SIG-M5 (cell line): ENCODE measurements around the gene PRRC2B.
A peak's percentile ranks its signal among the peaks of the same experiment; 100 is the strongest.

Experiments
- DNase-seq: peaks from one replicate; lab custom pipeline; 2025; lab: John Stamatoyannopoulos, UW

Gene PRRC2B

DNA sequence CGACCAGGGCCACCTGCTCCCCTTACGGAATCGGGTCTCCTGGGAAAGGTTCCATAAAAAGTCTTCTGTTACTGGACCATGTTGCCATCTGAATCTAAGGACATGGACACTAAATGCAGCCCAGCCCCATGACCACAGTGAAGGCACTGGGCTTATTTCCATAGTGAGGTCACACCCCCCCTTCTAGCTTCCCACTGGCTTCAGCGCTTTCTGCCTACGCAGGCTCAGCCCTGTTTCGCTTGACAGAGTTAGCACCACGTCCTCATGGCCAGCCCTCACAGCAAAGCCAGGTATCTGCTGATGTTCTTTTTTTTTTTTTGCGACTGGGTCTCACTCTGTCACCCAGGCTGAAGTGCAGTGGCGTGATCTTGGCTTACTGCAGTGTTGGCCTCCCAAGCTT lies 123.0 kb downstream of the PRRC2B start:
- DNase-seq, result no peak

DNA sequence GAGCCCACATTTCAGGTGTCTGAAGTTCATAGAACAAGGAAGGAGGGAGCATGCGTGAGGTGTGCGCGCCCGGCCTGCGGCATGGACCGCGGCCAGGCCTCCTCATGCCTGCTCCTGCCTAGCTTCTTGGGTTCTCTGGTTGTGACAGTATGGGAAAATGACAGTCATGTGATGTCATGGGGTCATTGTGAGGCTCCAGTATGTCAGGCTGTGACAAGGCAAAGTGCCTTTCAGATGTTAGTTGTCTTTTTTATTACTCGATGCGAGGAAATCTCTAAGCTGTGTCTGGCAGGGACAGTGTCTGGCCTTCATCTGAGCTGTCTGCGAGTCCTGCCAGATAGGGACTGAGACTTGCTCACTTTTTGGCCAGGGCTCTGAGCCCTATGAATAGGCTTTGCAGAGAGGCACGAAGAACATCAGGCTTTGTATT lies 123.9 kb downstream of the PRRC2B start:
- no peak for DNase-seq

DNA sequence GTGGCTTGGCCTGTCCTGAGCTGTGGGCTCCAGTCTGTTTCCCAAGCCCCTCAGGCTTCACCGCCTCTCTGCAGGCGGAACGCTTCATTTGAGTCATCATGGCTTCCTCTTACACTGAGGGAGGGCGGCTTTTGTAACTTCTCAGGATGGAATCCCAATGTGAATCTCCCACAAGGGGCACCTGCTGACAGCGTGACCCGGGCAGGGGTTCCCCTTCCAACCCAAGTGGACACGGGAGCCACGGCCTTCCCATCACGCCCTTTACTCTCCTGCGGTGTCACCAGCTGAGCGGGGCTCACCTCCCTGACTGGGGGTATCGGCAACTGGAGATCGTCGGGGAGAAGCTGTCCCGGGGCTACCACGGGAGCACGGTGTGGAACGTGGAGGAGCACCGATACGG lies 124.7 kb downstream of the PRRC2B start:
- DNase-seq, result no peak

DNA sequence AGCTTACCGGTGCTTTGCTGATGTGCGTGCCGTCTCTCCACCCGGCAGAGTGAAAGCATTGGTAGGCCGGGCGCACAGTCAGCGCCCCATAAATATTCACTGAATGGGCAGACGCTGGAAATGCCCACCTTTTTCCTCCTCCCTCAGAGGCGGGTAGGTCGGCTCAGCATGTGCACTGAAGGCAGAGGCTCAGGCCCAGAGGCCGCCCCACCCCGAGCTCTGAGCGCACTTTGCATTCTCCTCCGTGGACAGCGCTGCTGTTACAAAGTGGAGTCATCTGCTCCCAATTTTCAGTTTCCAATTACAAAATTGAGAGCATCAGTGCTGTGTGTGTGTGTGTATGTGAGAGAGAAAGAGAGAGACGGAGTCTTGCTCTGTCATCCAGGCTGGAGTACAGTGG lies 126.6 kb downstream of the PRRC2B start:
- DNase-seq, result no peak

DNA sequence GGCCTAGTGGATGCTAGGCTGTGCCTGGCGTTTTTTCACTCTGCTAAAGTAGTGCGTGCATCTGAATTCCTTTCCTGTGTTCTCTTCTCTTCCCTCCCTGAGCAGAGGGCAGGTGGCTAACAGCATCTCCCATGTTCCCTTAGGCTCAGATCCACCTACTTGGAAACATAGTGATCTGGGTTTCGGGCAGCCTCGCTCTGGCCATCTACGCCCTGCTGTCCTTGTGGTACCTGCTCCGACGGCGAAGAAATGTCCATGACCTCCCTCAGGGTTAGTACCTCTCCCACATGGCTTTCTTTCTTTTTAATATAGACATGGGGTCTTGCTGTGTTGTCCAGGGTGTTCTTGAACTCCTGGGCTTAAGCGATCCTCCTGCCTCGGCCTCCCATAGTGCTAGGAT lies 127.3 kb downstream of the PRRC2B start:
- DNase-seq, result no peak

DNA sequence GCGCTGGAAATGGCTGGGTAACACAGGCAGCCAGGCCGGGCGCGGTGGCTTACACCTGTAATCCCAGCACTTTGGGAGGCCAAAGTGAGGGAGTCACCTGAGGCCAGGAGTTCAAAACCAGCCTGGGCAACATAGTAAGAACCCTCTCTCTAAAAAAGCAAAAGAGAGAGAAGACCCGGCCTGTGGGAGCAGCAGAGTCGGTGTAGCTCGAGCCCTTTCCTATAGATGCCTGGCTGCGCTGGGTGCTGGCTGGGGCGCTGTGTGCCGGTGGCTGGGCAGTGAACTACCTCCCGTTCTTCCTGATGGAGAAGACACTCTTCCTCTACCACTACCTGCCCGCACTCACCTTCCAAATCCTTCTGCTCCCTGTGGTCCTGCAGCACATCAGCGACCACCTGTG lies 127.9 kb downstream of the PRRC2B start:
- DNase-seq, result no peak

DNA sequence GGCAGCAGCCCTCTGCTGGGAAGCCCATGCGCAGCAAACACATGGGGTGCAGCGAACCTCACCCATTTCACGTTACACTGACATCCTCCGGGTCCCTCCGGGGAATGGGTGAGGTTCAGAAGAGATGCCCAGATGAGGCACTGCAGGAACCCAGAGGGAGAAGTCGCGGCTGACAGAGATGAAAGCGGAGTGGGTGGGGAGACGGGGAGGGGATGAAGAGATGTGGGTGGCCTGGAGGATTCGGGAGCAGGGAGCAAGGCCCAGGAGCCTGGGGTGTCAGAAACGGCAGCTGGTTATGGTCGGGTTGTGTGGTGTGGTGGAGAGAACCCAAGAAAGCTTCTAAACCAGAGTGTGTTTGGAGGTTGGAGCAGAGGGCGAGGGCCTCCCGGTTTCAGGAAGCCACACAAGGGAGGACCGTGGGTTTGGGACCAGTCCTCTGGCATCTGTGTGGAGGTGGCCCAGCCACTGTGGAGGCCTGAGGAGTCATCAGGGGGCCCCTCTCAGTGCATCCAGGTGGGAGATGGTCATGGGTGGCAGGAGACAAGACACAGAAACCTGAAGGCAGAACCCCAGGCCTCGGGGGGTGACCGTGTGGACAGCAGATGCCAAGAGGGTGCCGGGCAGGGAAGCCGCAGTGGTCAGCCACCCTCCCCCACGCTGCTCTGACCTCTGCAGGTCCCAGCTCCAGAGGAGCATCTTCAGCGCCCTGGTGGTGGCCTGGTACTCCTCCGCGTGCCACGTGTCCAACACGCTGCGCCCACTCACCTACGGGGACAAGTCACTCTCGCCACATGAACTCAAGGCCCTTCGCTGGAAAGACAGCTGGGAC lies 128.6 kb downstream of the PRRC2B start:
- DNase-seq, result no peak

DNA sequence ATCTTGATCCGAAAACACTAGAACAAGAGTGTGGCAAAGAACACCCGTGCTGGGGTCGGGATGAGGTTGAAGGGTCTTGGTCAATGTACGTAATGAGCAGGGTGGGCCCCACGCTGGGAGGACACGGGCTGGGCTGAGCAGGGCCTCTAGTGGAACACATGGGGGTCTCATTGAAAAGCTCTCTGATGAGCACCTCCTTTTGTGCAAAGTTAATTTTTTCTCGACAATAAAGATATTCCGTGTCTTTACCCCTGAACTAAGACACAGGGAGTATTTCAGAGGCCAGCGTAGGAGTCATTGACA lies 129.2 kb downstream of the PRRC2B start:
- DNase-seq, result no peak

DNA sequence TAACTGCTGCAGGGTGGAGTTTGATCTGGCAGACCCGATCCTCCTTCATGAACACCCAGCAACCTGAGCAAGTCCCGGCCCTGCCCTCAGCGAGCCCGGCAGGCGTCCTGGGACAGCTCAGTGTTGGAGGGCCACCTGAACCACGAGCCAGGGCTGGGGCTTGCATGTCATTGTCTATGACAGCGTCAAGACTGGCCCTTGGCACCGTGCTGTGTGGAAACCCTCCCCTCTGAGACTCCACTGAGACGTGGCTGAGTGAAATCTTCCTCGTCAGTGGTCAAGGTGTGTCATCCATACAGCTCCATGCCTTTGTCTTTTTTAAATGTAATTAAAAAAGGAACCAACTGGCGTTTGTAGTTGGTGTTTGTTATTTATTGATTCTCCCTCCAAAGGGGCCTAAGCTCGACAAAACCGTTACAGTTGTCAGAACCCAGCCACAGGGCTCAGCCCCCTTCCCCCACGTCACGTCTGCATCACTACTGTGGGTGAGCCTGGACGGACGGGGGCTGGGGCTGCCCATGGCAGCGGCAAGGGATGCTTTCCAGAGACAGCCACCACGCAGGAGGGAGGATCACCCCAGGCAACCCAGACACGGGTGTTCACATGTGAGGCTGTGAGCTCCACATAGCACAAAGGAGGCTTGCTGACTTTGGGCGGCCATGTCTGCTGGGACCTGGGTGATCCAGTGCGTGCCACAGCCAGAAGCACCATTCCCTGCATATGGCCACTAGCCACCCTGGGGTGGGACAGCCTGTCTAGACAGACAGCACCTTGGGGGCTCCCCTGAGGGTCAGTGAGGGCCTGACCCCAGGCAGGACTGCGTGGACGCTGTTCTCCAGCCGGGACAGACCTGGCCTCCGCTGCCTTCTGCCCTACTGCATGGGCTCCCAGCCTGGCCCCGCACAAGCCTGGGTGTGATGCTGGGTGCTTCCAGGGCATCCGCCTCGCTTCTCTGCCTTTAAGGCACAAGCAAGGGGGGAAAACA lies 129.9 kb downstream of the PRRC2B start:
- DNase-seq, result no peak

DNA sequence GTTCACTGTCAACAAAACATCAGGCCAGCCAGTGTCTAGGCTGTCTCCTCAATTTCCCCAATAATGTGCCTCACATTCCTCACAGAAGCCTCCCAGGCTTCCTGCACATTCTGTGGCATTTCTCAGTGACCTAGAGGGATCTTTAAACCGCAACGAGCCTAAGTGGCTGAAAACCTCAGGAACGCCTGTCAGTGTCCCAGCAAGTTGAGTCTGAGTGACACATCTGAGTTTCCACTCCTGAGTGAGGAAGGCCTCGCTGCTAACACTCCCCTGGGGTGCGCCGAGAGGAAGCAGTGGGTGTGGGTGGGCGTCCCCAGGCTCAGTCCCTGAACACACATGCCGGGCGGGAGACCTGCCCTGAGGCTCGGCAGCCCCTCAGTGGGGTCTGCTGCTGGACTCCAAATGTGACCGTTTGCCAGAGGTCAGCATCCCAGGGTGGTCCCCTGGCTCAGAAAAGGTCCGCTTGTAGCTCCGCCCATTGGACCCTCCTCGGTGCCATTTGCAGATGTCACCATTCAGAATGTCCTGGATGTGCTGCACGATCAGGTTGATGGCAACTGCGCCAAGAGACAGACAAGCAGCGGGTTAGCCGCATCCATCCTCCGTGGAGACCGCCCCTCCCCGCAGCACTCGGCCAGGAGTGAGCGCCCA lies 130.9 kb downstream of the PRRC2B start:
- DNase-seq, result no peak

DNA sequence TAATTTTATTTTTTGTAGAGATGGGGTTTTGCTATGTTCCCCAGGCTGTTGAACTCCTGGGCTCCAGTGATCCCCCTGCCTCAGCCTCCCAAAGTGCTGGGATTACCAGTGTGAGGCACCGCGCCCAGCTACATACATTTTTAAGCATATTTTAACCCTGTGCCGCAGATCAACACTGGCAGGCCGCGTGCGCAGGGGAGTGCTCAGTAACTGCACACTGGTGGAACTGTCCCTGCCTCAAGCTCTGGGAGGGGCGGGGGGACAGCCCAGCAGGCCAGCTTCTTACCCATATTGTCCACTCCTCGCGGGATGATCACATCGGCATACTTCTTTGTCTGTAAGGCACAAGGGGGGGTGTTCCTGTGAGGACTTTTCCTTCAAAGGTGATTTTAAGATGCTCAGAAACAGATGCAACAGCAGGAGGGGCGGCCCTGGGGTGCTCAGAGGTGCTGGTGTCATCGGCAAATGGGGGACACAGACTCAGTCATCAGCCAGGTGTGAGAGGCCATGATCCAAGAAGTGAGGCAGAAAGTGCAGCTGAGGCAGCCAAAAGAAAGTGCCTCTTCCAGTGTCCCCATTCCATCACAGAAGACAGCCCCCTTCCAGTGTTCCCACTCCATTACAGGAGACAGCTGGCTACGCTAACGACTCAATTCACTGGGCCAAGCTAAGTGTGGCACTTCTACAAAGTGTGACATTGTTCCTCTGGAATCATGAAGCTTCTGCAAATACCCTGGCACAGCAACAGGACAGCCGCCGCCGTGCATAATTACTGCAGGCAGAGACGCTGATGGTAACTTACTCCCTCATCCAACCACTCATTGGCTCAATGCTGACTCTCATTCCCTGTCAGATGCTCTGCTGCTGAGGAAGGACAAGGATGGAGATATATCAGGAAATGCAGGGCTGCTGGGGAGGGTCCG lies 132.0 kb downstream of the PRRC2B start:
- no peak for DNase-seq

DNA sequence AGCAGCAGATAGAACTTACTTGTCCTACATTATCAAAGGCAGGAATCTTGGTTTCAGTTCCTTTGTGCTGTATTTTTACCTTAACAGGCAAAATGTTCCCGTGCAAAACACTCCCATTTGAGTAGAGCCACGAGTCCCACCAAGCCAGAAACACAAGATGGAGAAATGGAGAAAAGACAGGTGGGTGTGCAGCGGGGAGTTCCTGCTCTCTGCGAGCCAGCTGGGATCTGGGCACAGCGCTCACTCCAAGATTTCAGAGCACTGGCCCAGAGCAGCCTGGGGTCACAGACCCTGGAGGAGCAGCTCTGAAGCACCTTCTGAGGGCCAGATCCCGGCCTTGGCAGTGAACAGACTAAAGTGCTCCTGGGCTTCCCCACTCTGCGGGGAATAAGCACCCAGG lies 134.3 kb downstream of the PRRC2B start:
- no peak for DNase-seq

DNA sequence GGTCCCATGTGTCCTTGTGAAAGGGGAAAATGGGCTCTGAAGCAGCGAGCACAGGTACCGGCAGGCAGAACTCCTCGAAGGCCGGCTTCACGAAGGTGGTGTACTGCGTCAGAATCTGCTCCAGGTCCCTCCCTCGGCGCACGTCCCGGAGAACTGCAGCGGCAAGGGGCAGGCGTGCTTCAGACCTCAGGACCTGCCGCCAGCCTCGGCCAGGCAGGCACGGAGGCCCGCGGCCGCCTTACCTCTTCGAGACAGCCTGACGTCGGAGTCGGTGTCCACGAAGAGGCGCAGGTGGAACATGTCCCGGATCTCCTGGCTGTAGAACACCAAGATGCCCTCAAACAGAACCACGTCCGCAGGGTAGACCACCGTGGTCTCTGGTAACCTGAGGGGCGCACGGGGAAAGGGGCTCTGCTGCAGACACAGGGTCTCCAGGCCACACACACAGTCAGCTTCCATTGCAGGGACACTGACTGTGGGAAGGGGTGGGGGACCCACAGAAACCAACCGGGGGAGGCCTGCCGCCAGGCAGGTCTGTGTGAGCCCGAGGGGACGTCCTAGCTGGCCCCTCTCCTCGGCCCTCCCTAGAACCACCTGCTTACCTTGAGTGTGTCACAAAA lies 135.1 kb downstream of the PRRC2B start:
- no peak for DNase-seq

DNA sequence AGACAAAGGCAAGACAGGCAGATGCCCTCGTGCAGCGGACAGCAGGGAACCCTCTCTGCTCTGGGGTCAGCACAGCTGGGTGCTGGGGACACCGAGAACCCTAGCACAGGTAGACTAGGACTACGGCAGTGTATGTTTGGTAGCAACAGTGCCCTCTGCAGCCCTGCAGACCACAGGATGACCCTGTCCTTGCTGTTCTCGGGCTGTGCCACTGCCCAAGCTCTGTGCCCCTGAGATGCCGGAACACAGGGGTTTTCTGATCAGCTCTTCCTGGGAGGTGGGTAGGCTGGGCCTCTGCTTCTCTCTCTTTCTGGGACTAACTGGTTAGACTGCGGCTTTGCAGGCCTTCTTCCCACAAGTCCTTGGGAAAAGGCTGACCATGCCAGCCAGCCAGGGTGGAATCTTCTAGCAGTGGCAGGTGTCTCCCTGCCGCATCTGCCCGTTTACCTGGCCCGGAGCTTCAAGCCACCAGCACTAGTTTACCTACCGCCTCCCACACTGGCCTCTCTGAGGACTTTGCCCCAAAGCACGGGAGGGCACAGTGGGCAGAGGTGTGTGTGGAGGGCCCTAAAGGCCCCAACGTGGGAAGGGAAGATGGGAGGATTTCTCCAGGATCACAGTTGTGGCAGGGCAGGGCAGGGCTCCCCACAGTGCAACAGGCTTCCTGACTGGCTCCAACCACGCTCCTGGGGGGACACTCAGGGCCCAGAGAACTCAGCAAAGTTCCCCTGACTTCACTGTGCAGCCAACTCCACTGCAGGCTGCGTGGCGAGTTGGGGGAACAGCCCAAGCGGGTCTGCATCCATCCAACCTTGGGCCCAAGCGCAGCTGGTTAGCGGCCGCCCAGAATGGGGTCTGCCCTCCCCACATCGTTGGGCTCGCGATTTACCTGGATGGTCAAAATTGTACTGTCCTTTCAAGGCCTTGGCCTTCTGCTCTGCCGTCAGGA lies 136.0 kb downstream of the PRRC2B start:
- no peak for DNase-seq

DNA sequence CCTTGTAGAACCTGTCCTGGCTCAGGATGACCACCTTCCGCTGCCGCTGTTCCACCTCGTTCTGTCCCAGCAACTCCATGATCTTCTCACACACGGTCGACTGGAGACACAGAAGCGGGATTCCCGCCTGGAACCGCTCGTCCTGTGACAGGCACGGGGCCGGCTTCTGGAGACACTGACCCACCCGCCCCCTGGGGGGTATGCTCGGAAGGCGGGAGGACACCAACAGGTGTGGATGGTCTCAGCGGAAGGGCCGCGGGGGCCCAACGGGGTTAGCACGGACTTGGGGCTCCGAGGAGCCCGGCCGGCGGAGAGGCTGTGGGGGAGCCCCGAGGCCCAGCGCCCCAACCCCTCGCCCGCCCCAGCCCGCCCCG lies 136.6 kb downstream of the PRRC2B start:
- DNase-seq, result no peak

DNA sequence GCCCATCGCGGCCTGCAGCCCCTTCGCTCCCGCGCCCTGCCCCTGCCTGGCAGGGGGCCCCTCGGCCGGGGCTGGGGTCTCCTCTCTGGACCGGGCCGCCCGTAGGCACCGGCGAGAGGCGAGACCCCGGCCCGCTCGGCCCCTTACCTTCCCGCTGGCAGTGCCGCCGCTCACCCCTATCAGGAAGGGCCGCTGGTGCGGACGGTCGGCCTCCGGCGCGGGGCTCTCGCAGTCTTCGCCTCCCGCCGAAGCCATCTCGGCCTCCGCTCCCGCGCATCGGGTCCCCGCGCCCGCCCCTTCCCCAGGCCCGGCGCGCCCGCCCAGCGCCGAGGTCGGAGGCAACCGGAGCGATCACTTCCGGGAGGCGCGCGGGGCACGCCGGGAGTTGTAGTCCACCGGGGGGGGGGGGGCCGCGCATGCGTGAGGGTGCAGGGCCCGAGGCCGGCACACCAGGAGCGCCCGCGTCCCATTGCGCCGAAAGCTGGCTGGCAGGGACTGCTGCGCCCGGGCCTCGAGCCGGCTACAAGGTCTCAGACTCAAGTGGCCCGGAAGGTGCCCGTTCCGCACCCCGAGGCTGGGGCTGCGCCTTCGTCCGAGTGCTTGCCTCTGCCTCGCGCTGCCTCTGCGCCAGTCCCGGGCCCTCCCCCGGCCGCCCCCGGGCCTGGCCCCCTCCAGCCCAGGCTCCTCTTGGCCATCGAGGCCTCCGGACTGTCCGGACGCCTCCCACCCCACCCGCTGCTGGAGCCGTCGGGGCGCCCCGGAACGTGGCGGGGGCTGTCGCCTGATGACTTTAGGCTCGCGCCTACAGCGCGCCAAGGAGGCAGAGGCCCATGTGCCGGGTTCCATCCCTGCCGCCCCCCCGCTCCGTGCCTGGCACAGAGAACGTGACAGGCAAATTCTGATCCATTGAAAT lies 137.3 kb downstream of the PRRC2B start, which contains the start of gene UCK1:
Gene UCK1, minus strand, starts transcription at position 344 of the 913 bp plus-strand sequence. Its CDS starts 89 bp downstream, at position 255.
- DNase-seq, result peak; percentile 0

DNA sequence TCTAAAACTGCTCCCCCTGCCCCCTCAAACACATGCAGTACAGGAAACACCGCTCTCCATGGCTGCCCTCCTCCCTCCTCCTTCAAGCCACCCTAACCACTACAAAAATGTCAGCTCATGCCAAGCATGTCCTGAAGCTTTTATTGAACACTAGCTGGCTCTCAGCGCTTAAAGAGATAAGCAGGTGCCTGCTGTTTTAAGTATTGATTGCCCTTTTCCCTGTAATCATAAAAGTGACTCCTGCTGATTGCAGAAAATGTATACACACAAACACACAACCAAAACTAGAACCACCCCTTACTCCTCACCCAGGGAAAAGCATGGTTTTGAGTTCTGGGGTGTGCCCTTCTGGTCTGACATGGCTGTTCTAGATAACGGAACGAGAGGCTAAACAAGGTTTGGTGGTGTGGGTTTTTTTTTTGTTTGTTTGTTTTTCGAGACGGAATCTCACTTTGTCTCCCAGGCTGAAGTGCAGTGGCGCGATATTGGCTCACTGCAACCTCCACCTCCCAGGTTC lies 140.9 kb downstream of the PRRC2B start:
- DNase-seq, result no peak

DNA sequence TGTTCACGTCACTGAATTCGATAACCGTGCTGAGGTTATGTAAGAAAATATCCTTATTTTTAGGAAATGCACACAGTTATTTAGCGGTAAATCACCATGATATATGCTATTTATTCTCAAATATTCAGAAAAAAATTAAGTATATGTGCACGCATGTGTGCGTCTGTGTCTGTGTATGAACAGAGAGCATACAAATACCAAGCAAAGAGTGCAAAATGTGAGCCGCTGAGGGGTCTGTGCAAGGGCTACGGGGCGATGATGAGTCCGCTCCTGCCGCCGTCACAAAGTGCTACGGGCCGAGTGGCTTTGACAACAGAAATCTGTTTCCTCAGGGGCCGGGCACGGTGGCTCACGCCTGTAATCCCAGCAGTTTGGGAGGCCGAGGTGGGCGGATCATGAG lies 144.1 kb downstream of the PRRC2B start:
- DNase-seq, result no peak
